IMR-90 (cell line): ENCODE measurements around the gene CACYBP. TPM values are rescaled to one million over a fixed set of nuclear protein-coding genes. Genes with fewer than 3 reads are reported as not detected.

Source experiments
- ATAC-seq: fragments of 200-7000 bp; cut with Tn5 transposase; 2 replicates; pipeline ENCODE4 v1.9.1; 2020; ENCODE audit warnings: low read depth, mild to moderate bottlenecking, moderate library complexity
- BruUV-seq: library from RNA; stranded (reverse); fragments of 400-500 nt; replicated peaks from 2 replicates; lab custom pipeline; 2021; lab: Mats Ljungman, UMichigan
- CTCF ChIA-PET: fragments of 300-600 bp; formaldehyde crosslinking; extraction: SDS; loops from one replicate; lab custom pipeline; 2021; ENCODE audit warnings: antibody characterized with exemption; lab: Yijun Ruan, JAX
- POLR2A ChIA-PET: fragments of 300-600 bp; sonication (Branson Sonifier 250); formaldehyde crosslinking; loops from one replicate; lab custom pipeline; 2022; ENCODE audit warnings: antibody characterized with exemption; ENCODE audit not compliant: unreplicated experiment; lab: Charles Lee
- DNase-seq: peaks from one replicate; pipeline ENCODE4 v3.0.0; 2013
- H2AFZ ChIP-seq: replicated peaks from 2 replicates; pipeline ENCODE3; 2013; ENCODE audit warnings: low read length, mild to moderate bottlenecking; ENCODE audit not compliant: poor library complexity
- H2AK5ac ChIP-seq: 2 replicates; pipeline ENCODE4 v1.6.1; 2013; ENCODE audit warnings: low read depth, low read length, inconsistent platforms
- H2AK9ac ChIP-seq: replicated peaks from 2 replicates; pipeline ENCODE3; 2013; ENCODE audit warnings: mild to moderate bottlenecking, low read depth, low read length, moderate library complexity; ENCODE audit not compliant: poor library complexity
- H2BK120ac ChIP-seq: 2 replicates; pipeline ENCODE4 v1.6.1; 2013; ENCODE audit warnings: low read depth, low read length, inconsistent platforms
- H2BK15ac ChIP-seq: 3 replicates; pipeline ENCODE4 v1.6.1; 2013; ENCODE audit warnings: low read depth, low read length, inconsistent platforms
- H2BK20ac ChIP-seq: 2 replicates; pipeline ENCODE4 v1.6.1; 2013; ENCODE audit warnings: low read depth, mild to moderate bottlenecking, inconsistent platforms, low read length, moderate library complexity
- H2BK5ac ChIP-seq: 2 replicates; pipeline ENCODE4 v1.6.1; 2013; ENCODE audit warnings: mild to moderate bottlenecking, low read depth, low read length, inconsistent platforms; ENCODE audit not compliant: poor library complexity, severe bottlenecking
- H3K14ac ChIP-seq: replicated peaks from 2 replicates; pipeline ENCODE4 v1.6.1; 2013; ENCODE audit warnings: low read depth, low read length, inconsistent platforms
- H3K18ac ChIP-seq: 2 replicates; pipeline ENCODE4 v1.6.1; 2013; ENCODE audit warnings: low read depth, low read length, control low read depth
- H3K23ac ChIP-seq: 2 replicates; pipeline ENCODE4 v1.6.1; 2013; ENCODE audit warnings: low read depth, low read length, inconsistent platforms
- H3K27ac ChIP-seq: 2 replicates; pipeline ENCODE4 v1.5.1; 2013; ENCODE audit warnings: mild to moderate bottlenecking, control low read depth, low read length; ENCODE audit not compliant: insufficient read depth
- H3K27me3 ChIP-seq: 2 replicates; pipeline ENCODE4 v1.6.1; 2013; ENCODE audit warnings: low read length; ENCODE audit not compliant: control insufficient read depth, insufficient read depth
- H3K36me3 ChIP-seq: 2 replicates; pipeline ENCODE4 v1.6.1; 2013; ENCODE audit warnings: low read length, mixed read lengths; ENCODE audit not compliant: control insufficient read depth, insufficient read depth
- H3K4ac ChIP-seq: 2 replicates; pipeline ENCODE4 v1.6.1; 2013; ENCODE audit warnings: low read depth, low read length, inconsistent platforms
- H3K4me1 ChIP-seq: 2 replicates; pipeline ENCODE4 v1.6.1; 2013; ENCODE audit warnings: low read length, mixed read lengths; ENCODE audit not compliant: control insufficient read depth, insufficient read depth
- H3K4me2 ChIP-seq: 2 replicates; pipeline ENCODE4 v1.6.1; 2013; ENCODE audit warnings: low read depth, mild to moderate bottlenecking, control low read depth, low read length, moderate library complexity
- H3K4me3 ChIP-seq: 2 replicates; pipeline ENCODE4 v1.5.1; 2013; ENCODE audit warnings: low read depth, mild to moderate bottlenecking, control low read depth, low read length, moderate library complexity; ENCODE audit not compliant: insufficient read depth
- H3K56ac ChIP-seq: 2 replicates; pipeline ENCODE4 v1.6.1; 2013; ENCODE audit warnings: low read length, inconsistent platforms; ENCODE audit not compliant: insufficient read depth; ENCODE audit errors: extremely low read depth
- H3K79me1 ChIP-seq, 2 experiments: 2 replicates each; pipeline ENCODE4 v1.6.1; 2013; ENCODE audit warnings: low read length in 2 of 2, inconsistent platforms in 1 of 2, low read depth in 1 of 2
- H3K9ac ChIP-seq: 2 replicates; pipeline ENCODE4 v1.6.1; 2013; ENCODE audit warnings: low read depth, low read length, control low read depth
- H3K9me1 ChIP-seq: 2 replicates; pipeline ENCODE4 v1.6.1; 2013; ENCODE audit warnings: low read length, inconsistent platforms; ENCODE audit not compliant: insufficient read depth
- H3K9me3 ChIP-seq: 2 replicates; pipeline ENCODE4 v1.6.1; 2013; ENCODE audit warnings: low read length; ENCODE audit not compliant: control insufficient read depth, insufficient read depth
- H4K20me1 ChIP-seq: 2 replicates; pipeline ENCODE4 v1.6.1; 2013; ENCODE audit warnings: low read length, inconsistent platforms; ENCODE audit not compliant: insufficient read depth
- H4K5ac ChIP-seq: 2 replicates; pipeline ENCODE4 v1.6.1; 2013; ENCODE audit warnings: mild to moderate bottlenecking, low read depth, low read length, control low read depth
- H4K8ac ChIP-seq, 2 experiments: 2 replicates each; pipeline ENCODE4 v1.6.1; 2013; ENCODE audit warnings: low read depth in 2 of 2, low read length in 2 of 2, control low read depth in 1 of 2, inconsistent platforms in 1 of 2
- H4K91ac ChIP-seq: 2 replicates; pipeline ENCODE4 v1.6.1; 2013; ENCODE audit warnings: low read depth, low read length, inconsistent platforms; ENCODE audit not compliant: insufficient read depth
- CEBPB ChIP-seq: IDR thresholded peaks from 2 replicates; pipeline ENCODE4 v1.6.1; 2012; ENCODE audit warnings: low read depth, low read length, improper control_type of control experiment
- CHD1 ChIP-seq: IDR thresholded peaks from 2 replicates; pipeline ENCODE4 v1.6.1; 2012; ENCODE audit warnings: low read depth, low read length, improper control_type of control experiment
- CTCF ChIP-seq: conservative IDR thresholded peaks from 2 replicates; pipeline ENCODE4 v1.5.1; 2012; ENCODE audit warnings: mild to moderate bottlenecking, low read depth, low read length, improper control_type of control experiment
- ELK1 ChIP-seq: fragments of 150-350 bp; IDR thresholded peaks from 2 replicates; pipeline ENCODE4 v1.6.1; 2016; ENCODE audit warnings: low read depth, mild to moderate bottlenecking, low read length, moderate library complexity, borderline replicate concordance
- FOS ChIP-seq: fragments of 150-350 bp; IDR thresholded peaks from 2 replicates; pipeline ENCODE4 v1.6.1; 2016; ENCODE audit warnings: low read depth, low read length
- MAZ ChIP-seq: IDR thresholded peaks from 2 replicates; pipeline ENCODE4 v1.6.1; 2012; ENCODE audit warnings: low read depth, mild to moderate bottlenecking, low read length, improper control_type of control experiment, moderate library complexity, borderline replicate concordance
- NFE2L2 ChIP-seq: fragments of 150-350 bp; IDR thresholded peaks from 2 replicates; pipeline ENCODE4 v1.6.1; 2016; ENCODE audit warnings: low read depth, mild to moderate bottlenecking, low read length
- POLR2A ChIP-seq: IDR thresholded peaks from 2 replicates; pipeline ENCODE4 v1.6.1; 2012; ENCODE audit warnings: mild to moderate bottlenecking, low read depth, low read length
- RCOR1 ChIP-seq: IDR thresholded peaks from 2 replicates; pipeline ENCODE4 v1.6.1; 2012; ENCODE audit warnings: mild to moderate bottlenecking, low read length, improper control_type of control experiment; ENCODE audit not compliant: insufficient replicate concordance
- SMC3 ChIP-seq: fragments of 150-350 bp; IDR thresholded peaks from 2 replicates; pipeline ENCODE4 v1.6.1; 2016; ENCODE audit warnings: low read depth, mild to moderate bottlenecking, antibody characterized with exemption, low read length, moderate library complexity
- USF2 ChIP-seq: fragments of 150-350 bp; IDR thresholded peaks from 2 replicates; pipeline ENCODE4 v1.6.1; 2017; ENCODE audit warnings: mild to moderate bottlenecking, antibody characterized with exemption, low read length, low read depth
- WGBS, 2 experiments: methylation state at CpG; one replicate each; pipeline versions ENCODE4 v1.1.5 to v1.1.7; 2013; ENCODE audit warnings: missing lambda C conversion rate in 2 of 2; ENCODE audit not compliant: insufficient read length in 1 of 2; ENCODE audit errors: extremely low coverage in 2 of 2; 5-methylcytosine and 5-hydroxymethylcytosine counted together
- dilution Hi-C: fragments of 300-500 bp; cut with HindIII; formaldehyde crosslinking; loops from one replicate; pipeline ENCODE4 v1.14.3; 2018; ENCODE audit warnings: low sequenced_read_pairs; ENCODE audit not compliant: unreplicated experiment
- in situ Hi-C: fragments of 300-500 bp; cut with MboI; formaldehyde crosslinking; loops from 3 replicates; pipeline ENCODE4 v1.14.3; 2019; ENCODE audit warnings: low sequenced_read_pairs, inconsistent platforms, mixed read lengths
- intact Hi-C: fragments of 100-400 bp; cut with micrococcal nuclease; formaldehyde crosslinking; loops from 2 replicates; pipeline ENCODE4 v1.10.0; 2022
- polyA plus RNA-seq, 3 experiments: library from polyadenylated mRNA; depleted of rRNA; stranded (reverse); fragments of >200 nt; gene quantifications; 2 replicates each; pipeline ENCODE4 v1.2.3, GENCODE V29; 2012; ENCODE audit warnings: low replicate concordance in 1 of 3
- total RNA-seq: library from RNA; depleted of rRNA; stranded (reverse); fragments of >200 nt; gene quantifications from 2 replicates; pipeline ENCODE4 v1.2.3, GENCODE V29; 2012

The CACYBP gene
- total and polyA plus RNA-seq, 2 of the 4 experiments (the other 2 are of a cell fraction) = 61.8 to 62.8 TPM

- H3K27ac ChIP-seq = no peak overlapping the region
- H3K9ac ChIP-seq = no peak overlapping the region
- ChIA-PET POLR2A (no interaction called here), CTCF (interaction anchor here (0.7 to 0.8 kb wide), 2 partner anchors 15 to 71 kb away, joined by 3 read pairs; no protein-coding TSS in a partner anchor)
- H3K27me3 ChIP-seq = no peaks in the 10 kb centered on the region
- H2BK20ac ChIP-seq = no peak overlapping the region
- no peak overlapping the region for H3K4me2 ChIP-seq
- H2BK5ac ChIP-seq = no peak overlapping the region
- no CpG with 5 or more reads among the region's 3 CpGs for WGBS, 2 experiments
- no peaks in the 10 kb centered on the region for H3K9me1 ChIP-seq
- H2BK15ac ChIP-seq = no peak overlapping the region
- BruUV-seq = no TSS peak
- no peak overlapping the region for H2AK9ac ChIP-seq
- no peak overlapping the region for H2AFZ ChIP-seq
- TF ChIP-seq CHD1 = no peak
- TF ChIP-seq NFE2L2 = no peak
- TF ChIP-seq FOS = no peak
- TF ChIP-seq MAZ = no peak
- no peak for TF ChIP-seq POLR2A
- TF ChIP-seq SMC3 = no peak
- TF ChIP-seq RCOR1 = no peak
- TF ChIP-seq ELK1 = no peak
- no peak for TF ChIP-seq CEBPB
- no peak for TF ChIP-seq USF2
- TF ChIP-seq CTCF = no peak
- no peak overlapping the region for H4K5ac ChIP-seq
- no peaks in the 10 kb centered on the region for H3K4me1 ChIP-seq
- H2AK5ac ChIP-seq = no peak overlapping the region
- DNase-seq = no peak
- no peak overlapping the region for H3K4me3 ChIP-seq
- no peak overlapping the region for H4K8ac ChIP-seq
- H3K9me3 ChIP-seq = no peaks in the 10 kb centered on the region
- H3K4ac ChIP-seq = no peak overlapping the region
- no peak overlapping the region for H4K91ac ChIP-seq
- H2BK120ac ChIP-seq = no peak overlapping the region
- H3K79me1 ChIP-seq = no peaks in the 10 kb centered on the region
- no peak overlapping the region for H3K18ac ChIP-seq
- dilution Hi-C loops = no loop called here
- intact Hi-C loops = no loop called here
- no peaks in the 10 kb centered on the region for H3K36me3 ChIP-seq
- in situ Hi-C loops = no loop called here
- H3K23ac ChIP-seq = no peak overlapping the region
- no peaks in the 10 kb centered on the region for H4K20me1 ChIP-seq
- no peak for ATAC-seq
- H3K56ac ChIP-seq = no peak overlapping the region
- no peak overlapping the region for H3K14ac ChIP-seq
Measured at GRCh38 chr1:175054736-175055135, 55.0 kb downstream of the CACYBP start.
